ENCODE measurements around the gene SOAT2.
A peak's percentile ranks its signal among the peaks of the same experiment; 100 is the strongest.

The SOAT2 gene

DNA sequence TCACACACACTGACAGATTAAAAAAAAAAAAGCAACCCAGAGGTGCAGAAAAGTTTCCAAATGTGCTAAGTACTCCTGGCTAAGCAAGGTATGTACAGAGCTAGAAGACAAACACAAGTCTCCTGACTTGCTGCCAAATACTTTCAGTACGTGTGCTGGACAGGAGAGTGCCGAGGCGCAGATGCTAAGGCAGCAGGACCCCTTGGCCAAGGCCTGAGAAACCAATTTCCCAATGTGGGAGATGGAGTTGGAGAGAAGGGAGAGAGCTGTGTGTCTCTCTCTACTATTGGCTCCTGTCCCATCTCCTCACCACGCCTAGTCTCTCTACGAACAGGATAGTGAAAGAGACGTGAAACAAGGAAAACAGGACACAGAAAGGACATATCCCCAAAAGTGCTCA, 29.4 kb upstream of the SOAT2 start:
- no peaks in the 10 kb centered on the region for H3K9me3 ChIP-seq (ENCODE audit: control insufficient read depth, low read length)
- no peak overlapping the region for H2AK5ac ChIP-seq (ENCODE audit: low read length, severe bottlenecking)
- no peak overlapping the region for H2BK15ac ChIP-seq (ENCODE audit: low read depth, poor library complexity, severe bottlenecking)
- H3K79me1 ChIP-seq (replicated peaks; ENCODE audit: low read length, poor library complexity, severe bottlenecking) = peaks cover 37% of the 10 kb centered on the region
- no peak overlapping the region for H3K4ac ChIP-seq (ENCODE audit: low read depth in 1 of 2, low read length in 2 of 2)
- WGBS = 95% methylated on average over 6 of the region's 6 CpGs
- peaks cover 15% of the 10 kb centered on the region for H3K4me1 ChIP-seq (ENCODE audit: control insufficient read depth, insufficient read depth, low read depth, low read length)
- no peaks in the 10 kb centered on the region for H3K27me3 ChIP-seq (ENCODE audit: control insufficient read depth in 1 of 2, insufficient read depth in 1 of 2, low read length in 2 of 2)
- no peak for DNase-seq
- H2BK120ac ChIP-seq (ENCODE audit: low read depth, low read length) = no peak overlapping the region
- no peak overlapping the region for H2BK12ac ChIP-seq (ENCODE audit: low read length in 2 of 2)
- no peak overlapping the region for H3K23ac ChIP-seq (ENCODE audit: low read length in 2 of 2)
- H3K36me3 ChIP-seq (ENCODE audit: control insufficient read depth in 1 of 2, insufficient read depth in 2 of 2, low read depth in 1 of 2, low read length in 2 of 2) = peaks cover 47 to 54% of the 10 kb centered on the region in 2 experiments
- peak overlapping the region; percentile 56 for H3K9ac ChIP-seq (ENCODE audit: low read length)
- no peak overlapping the region for H3K4me2 ChIP-seq (ENCODE audit: low read length, poor library complexity, severe bottlenecking)
- no peak overlapping the region for H4K91ac ChIP-seq (ENCODE audit: low read length)
- H2AFZ ChIP-seq (ENCODE audit: low read depth, low read length) = no peak overlapping the region
- H3K18ac ChIP-seq (ENCODE audit: low read depth in 1 of 2, low read length in 2 of 2) = no peak overlapping the region
- no peak overlapping the region for H4K8ac ChIP-seq (ENCODE audit: low read length)
- H2BK5ac ChIP-seq (ENCODE audit: low read depth, low read length, poor library complexity, severe bottlenecking) = no peak overlapping the region
- no peak overlapping the region for H3K27ac ChIP-seq (ENCODE audit: low read length, poor library complexity, severe bottlenecking)
- no peak overlapping the region for H3K14ac ChIP-seq (ENCODE audit: low read length in 2 of 2)
- H3K4me3 ChIP-seq (ENCODE audit: insufficient read depth in 1 of 2, low read depth in 1 of 2, low read length in 2 of 2) = peak overlapping the region in 1 of 2 experiments; percentile 38

DNA sequence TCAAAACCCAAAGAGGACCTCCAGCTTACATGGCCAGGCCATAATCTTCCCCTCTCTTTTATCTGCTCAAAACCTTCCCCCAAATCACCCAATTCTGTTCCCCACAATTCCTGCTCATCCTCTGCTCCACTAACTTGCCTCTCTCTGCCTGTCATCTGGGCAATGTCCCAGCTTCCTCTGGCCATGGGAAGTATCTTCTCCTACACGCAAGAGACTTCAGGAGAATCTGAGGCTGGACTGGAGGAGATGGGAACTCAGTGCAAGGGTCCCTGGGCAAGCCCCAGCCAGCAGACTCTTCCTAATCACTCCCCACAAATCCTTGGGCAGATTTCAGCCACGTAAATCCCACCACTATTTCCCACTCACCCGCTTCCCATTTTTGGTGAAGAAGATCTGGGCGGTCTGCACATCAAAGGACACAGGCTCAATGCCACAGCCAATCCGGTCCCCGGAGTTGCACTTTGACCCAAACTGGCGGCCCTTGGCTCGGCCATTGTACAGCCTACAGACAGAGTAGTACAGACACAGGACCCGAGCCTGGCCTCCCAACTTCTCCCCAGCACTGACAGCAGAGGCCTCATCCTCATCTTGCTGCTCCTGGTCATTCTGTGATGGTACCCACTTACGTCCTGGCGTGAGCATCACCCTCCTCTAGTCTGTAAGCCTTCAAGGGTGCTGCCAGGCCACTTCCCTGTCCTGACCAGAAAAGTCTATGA, 28.8 kb upstream of the SOAT2 start:
- Histone ChIP-seq H3K14ac (ENCODE audit: low read length in 2 of 2) (no peak overlapping the region), H3K18ac (ENCODE audit: low read depth in 1 of 2, low read length in 2 of 2) (no peak overlapping the region), H3K79me1 (replicated peaks; ENCODE audit: low read length, poor library complexity, severe bottlenecking) (peaks cover 37% of the 10 kb centered on the region), H2BK120ac (ENCODE audit: low read depth, low read length) (no peak overlapping the region), H4K91ac (ENCODE audit: low read length) (no peak overlapping the region), H3K27me3 (ENCODE audit: control insufficient read depth in 1 of 2, insufficient read depth in 1 of 2, low read length in 2 of 2) (no peaks in the 10 kb centered on the region), H2AK5ac (ENCODE audit: low read length, severe bottlenecking) (no peak overlapping the region), H2BK5ac (ENCODE audit: low read depth, low read length, poor library complexity, severe bottlenecking) (no peak overlapping the region), H3K4me2 (ENCODE audit: low read length, poor library complexity, severe bottlenecking) (no peak overlapping the region), H3K36me3 (ENCODE audit: control insufficient read depth in 1 of 2, insufficient read depth in 2 of 2, low read depth in 1 of 2, low read length in 2 of 2) (peaks cover 47 to 50% of the 10 kb centered on the region in 2 experiments), H3K4ac (ENCODE audit: low read depth in 1 of 2, low read length in 2 of 2) (no peak overlapping the region), H3K4me1 (ENCODE audit: control insufficient read depth, insufficient read depth, low read depth, low read length) (peaks cover 15% of the 10 kb centered on the region), H2BK15ac (ENCODE audit: low read depth, poor library complexity, severe bottlenecking) (no peak overlapping the region), H2BK12ac (ENCODE audit: low read length in 2 of 2) (no peak overlapping the region), H3K9ac (ENCODE audit: low read length) (peak overlapping the region; percentile 56), H3K27ac (ENCODE audit: low read length, poor library complexity, severe bottlenecking) (no peak overlapping the region), H3K9me3 (ENCODE audit: control insufficient read depth, low read length) (no peaks in the 10 kb centered on the region), H3K4me3 (ENCODE audit: insufficient read depth in 1 of 2, low read depth in 1 of 2, low read length in 2 of 2) (peak overlapping the region in 1 of 2 experiments; percentile 38), H2AFZ (ENCODE audit: low read depth, low read length) (no peak overlapping the region), H3K23ac (ENCODE audit: low read length in 2 of 2) (no peak overlapping the region), H4K8ac (ENCODE audit: low read length) (no peak overlapping the region)
- DNase-seq = no peak
- WGBS = 98% methylated on average over 11 of the region's 11 CpGs

DNA sequence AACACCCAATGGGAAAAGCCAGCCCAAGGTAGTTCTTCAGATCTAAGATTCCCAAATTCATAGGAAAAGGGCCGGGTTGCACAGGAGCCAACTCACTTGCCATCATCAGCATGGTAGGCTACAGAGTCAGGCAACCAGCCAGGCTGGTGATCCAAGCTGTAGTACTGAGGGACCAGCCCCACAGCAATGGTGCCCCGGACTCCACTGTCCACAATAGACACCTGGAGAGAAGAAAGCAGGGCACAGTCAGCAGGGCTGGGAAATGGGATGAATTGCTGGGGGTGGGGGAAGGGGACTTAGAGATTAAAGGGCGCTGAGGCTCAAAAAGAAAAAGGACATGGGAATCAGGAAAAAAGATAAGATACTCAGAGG, 28.3 kb upstream of the SOAT2 start:
- H2BK12ac ChIP-seq (ENCODE audit: low read length in 2 of 2) = no peak overlapping the region
- H3K4me3 ChIP-seq (ENCODE audit: insufficient read depth in 1 of 2, low read depth in 1 of 2, low read length in 2 of 2) = no peak overlapping the region
- H3K4ac ChIP-seq (ENCODE audit: low read depth in 1 of 2, low read length in 2 of 2) = no peak overlapping the region
- peaks cover 15% of the 10 kb centered on the region for H3K4me1 ChIP-seq (ENCODE audit: control insufficient read depth, insufficient read depth, low read depth, low read length)
- H3K79me1 ChIP-seq (replicated peaks; ENCODE audit: low read length, poor library complexity, severe bottlenecking) = peaks cover 37% of the 10 kb centered on the region
- H2BK5ac ChIP-seq (ENCODE audit: low read depth, low read length, poor library complexity, severe bottlenecking) = no peak overlapping the region
- no peaks in the 10 kb centered on the region for H3K27me3 ChIP-seq (ENCODE audit: control insufficient read depth in 1 of 2, insufficient read depth in 1 of 2, low read length in 2 of 2)
- H4K8ac ChIP-seq (ENCODE audit: low read length) = no peak overlapping the region
- WGBS = 96% methylated on average over 3 of the region's 3 CpGs
- no peak overlapping the region for H3K23ac ChIP-seq (ENCODE audit: low read length in 2 of 2)
- H3K18ac ChIP-seq (ENCODE audit: low read depth in 1 of 2, low read length in 2 of 2) = no peak overlapping the region
- no peak overlapping the region for H2AFZ ChIP-seq (ENCODE audit: low read depth, low read length)
- no peak overlapping the region for H2BK15ac ChIP-seq (ENCODE audit: low read depth, poor library complexity, severe bottlenecking)
- no peaks in the 10 kb centered on the region for H3K9me3 ChIP-seq (ENCODE audit: control insufficient read depth, low read length)
- no peak overlapping the region for H3K27ac ChIP-seq (ENCODE audit: low read length, poor library complexity, severe bottlenecking)
- no peak overlapping the region for H2AK5ac ChIP-seq (ENCODE audit: low read length, severe bottlenecking)
- no peak overlapping the region for H2BK120ac ChIP-seq (ENCODE audit: low read depth, low read length)
- no peak overlapping the region for H3K9ac ChIP-seq (ENCODE audit: low read length)
- peaks cover 45 to 47% of the 10 kb centered on the region in 2 experiments for H3K36me3 ChIP-seq (ENCODE audit: control insufficient read depth in 1 of 2, insufficient read depth in 2 of 2, low read depth in 1 of 2, low read length in 2 of 2)
- H4K91ac ChIP-seq (ENCODE audit: low read length) = no peak overlapping the region
- H3K14ac ChIP-seq (ENCODE audit: low read length in 2 of 2) = no peak overlapping the region
- no peak for DNase-seq
- H3K4me2 ChIP-seq (ENCODE audit: low read length, poor library complexity, severe bottlenecking) = no peak overlapping the region

DNA sequence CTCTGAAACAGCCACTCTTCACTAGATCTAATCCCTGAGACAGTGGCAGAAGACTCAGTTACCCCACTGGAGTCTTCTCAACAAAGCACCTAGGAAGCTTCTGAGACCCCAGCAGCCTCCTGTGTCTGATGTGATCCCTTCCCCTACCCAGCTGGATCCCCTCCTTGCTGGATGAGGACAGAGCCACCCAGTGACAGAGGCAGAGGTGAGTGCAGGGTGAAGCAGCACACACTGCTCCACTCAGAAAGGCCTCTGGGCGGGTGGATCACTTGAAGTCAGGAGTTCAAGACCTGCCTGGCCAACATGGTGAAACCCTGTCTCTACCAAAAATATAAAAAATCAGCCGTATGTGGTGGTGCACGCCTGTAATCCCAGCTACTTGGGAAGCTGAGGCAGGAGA, 26.8 kb upstream of the SOAT2 start:
- Histone ChIP-seq H4K91ac (ENCODE audit: low read length) (no peak overlapping the region), H2AK5ac (ENCODE audit: low read length, severe bottlenecking) (no peak overlapping the region), H3K4me1 (ENCODE audit: control insufficient read depth, insufficient read depth, low read depth, low read length) (peaks cover 9% of the 10 kb centered on the region), H3K27ac (ENCODE audit: low read length, poor library complexity, severe bottlenecking) (no peak overlapping the region), H3K4me2 (ENCODE audit: low read length, poor library complexity, severe bottlenecking) (no peak overlapping the region), H2BK5ac (ENCODE audit: low read depth, low read length, poor library complexity, severe bottlenecking) (no peak overlapping the region), H3K4ac (ENCODE audit: low read depth in 1 of 2, low read length in 2 of 2) (no peak overlapping the region), H3K27me3 (ENCODE audit: control insufficient read depth in 1 of 2, insufficient read depth in 1 of 2, low read length in 2 of 2) (no peaks in the 10 kb centered on the region), H3K9ac (ENCODE audit: low read length) (no peak overlapping the region), H3K4me3 (ENCODE audit: insufficient read depth in 1 of 2, low read depth in 1 of 2, low read length in 2 of 2) (no peak overlapping the region), H3K18ac (ENCODE audit: low read depth in 1 of 2, low read length in 2 of 2) (no peak overlapping the region), H2BK120ac (ENCODE audit: low read depth, low read length) (no peak overlapping the region), H3K23ac (ENCODE audit: low read length in 2 of 2) (no peak overlapping the region), H3K14ac (ENCODE audit: low read length in 2 of 2) (no peak overlapping the region), H4K8ac (ENCODE audit: low read length) (no peak overlapping the region), H2AFZ (ENCODE audit: low read depth, low read length) (no peak overlapping the region), H2BK15ac (ENCODE audit: low read depth, poor library complexity, severe bottlenecking) (no peak overlapping the region), H2BK12ac (ENCODE audit: low read length in 2 of 2) (no peak overlapping the region), H3K36me3 (ENCODE audit: control insufficient read depth in 1 of 2, insufficient read depth in 2 of 2, low read depth in 1 of 2, low read length in 2 of 2) (peaks cover 39 to 40% of the 10 kb centered on the region in 2 experiments), H3K9me3 (ENCODE audit: control insufficient read depth, low read length) (no peaks in the 10 kb centered on the region), H3K79me1 (replicated peaks; ENCODE audit: low read length, poor library complexity, severe bottlenecking) (peaks cover 33% of the 10 kb centered on the region)
- WGBS = 98% methylated on average over 3 of the region's 3 CpGs
- no peak for DNase-seq
